K562 (cell line): ENCODE measurements around the gene NEK4.

ENCODE experiments used
- JUNB ChIP-seq: fragments of 450-650 bp; formaldehyde crosslinking; conservative IDR thresholded peaks from 2 replicates; pipeline ENCODE4 v1.4.0; 2020; ENCODE audit warnings: mild to moderate bottlenecking
- ZFP30 ChIP-seq: fragments of 250-450 bp; sonication (Bioruptor Pico); IDR thresholded peaks from 2 replicates; pipeline ENCODE4 v1.8.0; 2022; ENCODE audit warnings: moderate library complexity, mild to moderate bottlenecking, inconsistent platforms, borderline replicate concordance
- TF ChIP-seq, protein P1 (sequence below), 3 experiments: IDR thresholded peaks in 2 of 3; conservative IDR thresholded peaks in 1 of 3; 2 replicates each; pipeline ENCODE4 v1.5.1; 2011 to 2012; ENCODE audit warnings: low read length in 3 of 3, mild to moderate bottlenecking in 3 of 3, control low read depth in 2 of 3, improper control_type of control experiment in 1 of 3, inconsistent platforms in 1 of 3, low read depth in 1 of 3, mixed read lengths in 1 of 3, moderate library complexity in 1 of 3; ENCODE audit not compliant: insufficient read depth in 2 of 3
- TF ChIP-seq, protein P2 (sequence below): sonication (generic); formaldehyde crosslinking; IDR thresholded peaks from 2 replicates; pipeline ENCODE4 v1.8.0; 2023; ENCODE audit warnings: missing genetic modification reagents, mild to moderate bottlenecking, borderline replicate concordance

DNA sequence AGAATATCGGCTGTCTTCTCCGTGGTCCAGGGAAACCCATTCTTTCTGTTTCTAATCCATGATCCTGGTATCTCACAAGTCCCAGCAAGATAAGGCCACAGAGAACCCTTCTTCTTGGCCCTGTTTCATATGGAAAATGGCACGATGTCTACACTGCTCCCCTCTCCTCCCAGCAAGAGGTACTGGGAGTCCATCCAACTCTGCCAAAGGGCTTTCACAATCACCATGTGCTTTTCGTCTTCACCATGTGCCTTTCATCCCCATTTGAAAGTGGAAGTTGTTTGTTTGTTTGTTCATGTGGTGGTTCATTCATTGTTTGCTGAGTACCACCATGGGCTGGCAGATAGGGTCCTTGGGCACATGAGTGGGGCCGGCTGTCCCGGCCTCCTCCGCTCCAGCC, 29.3 kb upstream of the NEK4 start:
- TF ChIP-seq, protein P1, sequence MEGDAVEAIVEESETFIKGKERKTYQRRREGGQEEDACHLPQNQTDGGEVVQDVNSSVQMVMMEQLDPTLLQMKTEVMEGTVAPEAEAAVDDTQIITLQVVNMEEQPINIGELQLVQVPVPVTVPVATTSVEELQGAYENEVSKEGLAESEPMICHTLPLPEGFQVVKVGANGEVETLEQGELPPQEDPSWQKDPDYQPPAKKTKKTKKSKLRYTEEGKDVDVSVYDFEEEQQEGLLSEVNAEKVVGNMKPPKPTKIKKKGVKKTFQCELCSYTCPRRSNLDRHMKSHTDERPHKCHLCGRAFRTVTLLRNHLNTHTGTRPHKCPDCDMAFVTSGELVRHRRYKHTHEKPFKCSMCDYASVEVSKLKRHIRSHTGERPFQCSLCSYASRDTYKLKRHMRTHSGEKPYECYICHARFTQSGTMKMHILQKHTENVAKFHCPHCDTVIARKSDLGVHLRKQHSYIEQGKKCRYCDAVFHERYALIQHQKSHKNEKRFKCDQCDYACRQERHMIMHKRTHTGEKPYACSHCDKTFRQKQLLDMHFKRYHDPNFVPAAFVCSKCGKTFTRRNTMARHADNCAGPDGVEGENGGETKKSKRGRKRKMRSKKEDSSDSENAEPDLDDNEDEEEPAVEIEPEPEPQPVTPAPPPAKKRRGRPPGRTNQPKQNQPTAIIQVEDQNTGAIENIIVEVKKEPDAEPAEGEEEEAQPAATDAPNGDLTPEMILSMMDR (IDR thresholded peaks at IDR 0.05 in 2 of 3, conservative IDR thresholded peaks at IDR 0.05 in 1 of 3; ENCODE audit: insufficient read depth in 2 of 3, low read depth in 1 of 3, low read length in 3 of 3): no peak
- TF ChIP-seq, protein P2, sequence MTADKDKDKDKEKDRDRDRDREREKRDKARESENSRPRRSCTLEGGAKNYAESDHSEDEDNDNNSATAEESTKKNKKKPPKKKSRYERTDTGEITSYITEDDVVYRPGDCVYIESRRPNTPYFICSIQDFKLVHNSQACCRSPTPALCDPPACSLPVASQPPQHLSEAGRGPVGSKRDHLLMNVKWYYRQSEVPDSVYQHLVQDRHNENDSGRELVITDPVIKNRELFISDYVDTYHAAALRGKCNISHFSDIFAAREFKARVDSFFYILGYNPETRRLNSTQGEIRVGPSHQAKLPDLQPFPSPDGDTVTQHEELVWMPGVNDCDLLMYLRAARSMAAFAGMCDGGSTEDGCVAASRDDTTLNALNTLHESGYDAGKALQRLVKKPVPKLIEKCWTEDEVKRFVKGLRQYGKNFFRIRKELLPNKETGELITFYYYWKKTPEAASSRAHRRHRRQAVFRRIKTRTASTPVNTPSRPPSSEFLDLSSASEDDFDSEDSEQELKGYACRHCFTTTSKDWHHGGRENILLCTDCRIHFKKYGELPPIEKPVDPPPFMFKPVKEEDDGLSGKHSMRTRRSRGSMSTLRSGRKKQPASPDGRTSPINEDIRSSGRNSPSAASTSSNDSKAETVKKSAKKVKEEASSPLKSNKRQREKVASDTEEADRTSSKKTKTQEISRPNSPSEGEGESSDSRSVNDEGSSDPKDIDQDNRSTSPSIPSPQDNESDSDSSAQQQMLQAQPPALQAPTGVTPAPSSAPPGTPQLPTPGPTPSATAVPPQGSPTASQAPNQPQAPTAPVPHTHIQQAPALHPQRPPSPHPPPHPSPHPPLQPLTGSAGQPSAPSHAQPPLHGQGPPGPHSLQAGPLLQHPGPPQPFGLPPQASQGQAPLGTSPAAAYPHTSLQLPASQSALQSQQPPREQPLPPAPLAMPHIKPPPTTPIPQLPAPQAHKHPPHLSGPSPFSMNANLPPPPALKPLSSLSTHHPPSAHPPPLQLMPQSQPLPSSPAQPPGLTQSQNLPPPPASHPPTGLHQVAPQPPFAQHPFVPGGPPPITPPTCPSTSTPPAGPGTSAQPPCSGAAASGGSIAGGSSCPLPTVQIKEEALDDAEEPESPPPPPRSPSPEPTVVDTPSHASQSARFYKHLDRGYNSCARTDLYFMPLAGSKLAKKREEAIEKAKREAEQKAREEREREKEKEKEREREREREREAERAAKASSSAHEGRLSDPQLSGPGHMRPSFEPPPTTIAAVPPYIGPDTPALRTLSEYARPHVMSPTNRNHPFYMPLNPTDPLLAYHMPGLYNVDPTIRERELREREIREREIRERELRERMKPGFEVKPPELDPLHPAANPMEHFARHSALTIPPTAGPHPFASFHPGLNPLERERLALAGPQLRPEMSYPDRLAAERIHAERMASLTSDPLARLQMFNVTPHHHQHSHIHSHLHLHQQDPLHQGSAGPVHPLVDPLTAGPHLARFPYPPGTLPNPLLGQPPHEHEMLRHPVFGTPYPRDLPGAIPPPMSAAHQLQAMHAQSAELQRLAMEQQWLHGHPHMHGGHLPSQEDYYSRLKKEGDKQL: no peak
- TF ChIP-seq ZFP30 (CRISPR knock-in tag): no peak
- no peak for TF ChIP-seq JUNB (CRISPR knock-in tag)
